Cardiac fibroblast (primary cell): Measurements from ENCODE around the gene AGO1.

Source experiments
- DNase-seq, 2 donors: peaks; one replicate each; pipeline versions ENCODE4 v3.0.0 to v3.0.0-alpha.2; 2010; ENCODE audit warnings: low read depth in 2 of 2
- H3K4me3 ChIP-seq, 2 donors: replicated peaks in 1 of 2; 1 replicate in 1 of 2; 2 replicates in 1 of 2; pipeline ENCODE4 v1.5.1; 2011; ENCODE audit warnings: low read depth in 2 of 2, low read length in 2 of 2, mild to moderate bottlenecking in 2 of 2, moderate library complexity in 1 of 2
- TF ChIP-seq, protein P1 (sequence below): IDR thresholded peaks from one replicate; pipeline ENCODE4 v1.5.1; 2011; ENCODE audit warnings: low read depth, mild to moderate bottlenecking, low read length, inconsistent platforms

Gene AGO1

DNA sequence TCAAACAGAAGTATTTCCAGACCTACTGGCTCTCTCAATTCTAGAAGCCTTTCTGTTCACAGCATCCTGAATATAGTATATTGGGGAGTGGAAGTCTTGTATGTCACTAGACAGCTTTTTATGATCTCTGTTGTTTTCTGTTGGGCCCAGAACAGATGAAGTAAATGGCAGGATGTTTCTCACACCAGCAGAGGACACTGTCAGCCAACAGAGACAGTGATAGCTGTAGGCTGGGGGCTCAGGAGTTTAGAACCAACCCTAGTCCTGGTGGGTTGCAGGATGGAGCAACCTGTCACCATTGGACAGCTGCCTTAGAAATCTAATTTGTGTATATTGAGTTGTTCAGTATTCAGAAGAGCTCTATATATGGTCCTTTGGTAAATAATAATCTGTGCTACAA lies 16.9 kb downstream of the AGO1 start:
- no peak overlapping the region for H3K4me3 ChIP-seq
- DNase-seq = no peak
- TF ChIP-seq, protein P1, sequence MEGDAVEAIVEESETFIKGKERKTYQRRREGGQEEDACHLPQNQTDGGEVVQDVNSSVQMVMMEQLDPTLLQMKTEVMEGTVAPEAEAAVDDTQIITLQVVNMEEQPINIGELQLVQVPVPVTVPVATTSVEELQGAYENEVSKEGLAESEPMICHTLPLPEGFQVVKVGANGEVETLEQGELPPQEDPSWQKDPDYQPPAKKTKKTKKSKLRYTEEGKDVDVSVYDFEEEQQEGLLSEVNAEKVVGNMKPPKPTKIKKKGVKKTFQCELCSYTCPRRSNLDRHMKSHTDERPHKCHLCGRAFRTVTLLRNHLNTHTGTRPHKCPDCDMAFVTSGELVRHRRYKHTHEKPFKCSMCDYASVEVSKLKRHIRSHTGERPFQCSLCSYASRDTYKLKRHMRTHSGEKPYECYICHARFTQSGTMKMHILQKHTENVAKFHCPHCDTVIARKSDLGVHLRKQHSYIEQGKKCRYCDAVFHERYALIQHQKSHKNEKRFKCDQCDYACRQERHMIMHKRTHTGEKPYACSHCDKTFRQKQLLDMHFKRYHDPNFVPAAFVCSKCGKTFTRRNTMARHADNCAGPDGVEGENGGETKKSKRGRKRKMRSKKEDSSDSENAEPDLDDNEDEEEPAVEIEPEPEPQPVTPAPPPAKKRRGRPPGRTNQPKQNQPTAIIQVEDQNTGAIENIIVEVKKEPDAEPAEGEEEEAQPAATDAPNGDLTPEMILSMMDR = no peak

DNA sequence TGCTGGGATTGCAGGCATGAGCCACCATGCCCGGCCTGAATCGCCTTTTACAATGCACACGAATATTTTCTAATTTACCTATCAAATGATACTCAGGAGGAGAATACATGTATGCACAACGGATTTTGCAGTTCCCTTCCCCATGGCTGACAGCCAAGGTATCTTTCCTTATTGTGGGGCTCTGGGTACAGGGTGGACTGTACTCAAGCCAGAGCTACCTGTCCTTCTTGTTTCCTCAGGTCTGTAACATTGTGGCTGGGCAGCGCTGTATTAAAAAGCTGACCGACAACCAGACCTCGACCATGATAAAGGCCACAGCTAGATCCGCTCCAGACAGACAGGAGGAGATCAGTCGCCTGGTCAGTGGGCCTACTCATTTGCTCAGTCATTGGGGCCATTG lies 18.2 kb downstream of the AGO1 start:
- DNase-seq = no peak
- TF ChIP-seq, protein P1 = no peak
- H3K4me3 ChIP-seq = no peak overlapping the region

GRCh38 chr1:35902671-35903070 lies 19.7 kb downstream of the AGO1 start:
- no peak overlapping the region for H3K4me3 ChIP-seq
- no peak for DNase-seq
- TF ChIP-seq, protein P1 = no peak

- no peak for DNase-seq
- TF ChIP-seq, protein P1 = no peak
- H3K4me3 ChIP-seq = no peak overlapping the region
These were observed 31.7 kb downstream of the AGO1 start for GRCh38 chr1:35914717-35915116.

- TF ChIP-seq, protein P1 = no peak
- DNase-seq = peak in 1 of 2 donors; percentile 17
- no peak overlapping the region for H3K4me3 ChIP-seq
These were observed 32.7 kb downstream of the AGO1 start for GRCh38 chr1:35915693-35916092.

GRCh38 chr1:35923791-35924221 lies 40.8 kb downstream of the AGO1 start:
- no peak overlapping the region for H3K4me3 ChIP-seq
- no peak for DNase-seq
- TF ChIP-seq, protein P1 = no peak

DNA sequence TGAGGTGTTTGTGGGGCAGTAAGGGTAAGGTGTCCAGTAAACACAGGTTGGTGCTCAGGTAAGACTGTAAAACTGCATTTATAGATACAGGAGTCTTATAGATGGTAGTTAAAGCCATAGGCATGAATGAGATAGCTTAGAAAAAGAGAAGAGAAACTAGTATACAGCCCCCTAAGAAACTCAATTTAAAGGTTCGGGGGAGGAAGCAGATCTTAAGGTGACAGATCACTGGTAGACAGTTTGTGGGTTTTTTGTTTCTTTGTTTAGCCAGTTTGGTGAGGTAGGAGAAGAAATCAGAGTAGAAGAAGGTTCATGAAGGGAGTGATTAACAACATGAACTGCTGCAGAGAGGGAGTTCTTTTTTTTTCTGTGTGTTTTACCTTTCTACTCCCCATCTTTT lies 41.8 kb downstream of the AGO1 start:
- no peak overlapping the region for H3K4me3 ChIP-seq
- TF ChIP-seq, protein P1 = no peak
- DNase-seq = no peak
